Upper lobe of left lung (tissue), 4 donors: ENCODE data around the gene SRRM4.

ENCODE experiments used
- CTCF ChIP-seq, 6 experiments: fragments of 450-650 bp in 4 of 6; fragments of 200-600 bp in 2 of 6; sonication (generic) in 2 of 6; IDR thresholded peaks; one replicate each; pipeline ENCODE4 v1.5.1; 2016 to 2019; ENCODE audit warnings: antibody characterized with exemption in 6 of 6
- EP300 ChIP-seq, 4 donors: sonication (generic); formaldehyde crosslinking; IDR thresholded peaks; one replicate each; pipeline ENCODE4 v1.5.1; 2017; ENCODE audit warnings: antibody characterized with exemption in 4 of 4, control low read depth in 2 of 4
- POLR2A ChIP-seq, 4 donors: fragments of 450-650 bp; IDR thresholded peaks; one replicate each; pipeline ENCODE4 v1.5.1; 2016 to 2017; ENCODE audit warnings: antibody characterized with exemption in 4 of 4, mild to moderate bottlenecking in 2 of 4
- POLR2AphosphoS5 ChIP-seq, 2 donors: sonication (generic); formaldehyde crosslinking; IDR thresholded peaks; one replicate each; pipeline ENCODE4 v1.5.1; 2017; ENCODE audit warnings: antibody characterized with exemption in 2 of 2

GRCh38 chr12:119071638-119072231 lies 90.4 kb downstream of the SRRM4 start:
- no peak for TF ChIP-seq POLR2A (IDR thresholded peaks at IDR 0.05)
- TF ChIP-seq CTCF (IDR thresholded peaks at IDR 0.05): no peak
- no peak for TF ChIP-seq POLR2AphosphoS5 (IDR thresholded peaks at IDR 0.05)
- TF ChIP-seq EP300 (IDR thresholded peaks at IDR 0.05): no peak
